Common myeloid progenitor, CD34-positive (primary cell): ENCODE results near the gene UNC13C.

ENCODE experiments used
- CTCF ChIA-PET: fragments of 350-600 bp; sonication (Branson Sonifier 250); formaldehyde crosslinking; loops from one replicate; lab custom pipeline; 2021; ENCODE audit warnings: antibody characterized with exemption; lab: Charles Lee
- POLR2A ChIA-PET: fragments of 350-600 bp; sonication (Branson Sonifier 250); formaldehyde crosslinking; loops from one replicate; lab custom pipeline; 2021; ENCODE audit warnings: antibody characterized with exemption; lab: Charles Lee
- DNase-seq, 3 donors: peaks; one replicate each; pipeline versions ENCODE4 v3.0.0 to v3.0.0-alpha.2; 2013
- H3K27ac ChIP-seq, 2 experiments: 1 replicate in 1 of 2; 2 replicates in 1 of 2; pipeline ENCODE4 v1.7.0; 2013; ENCODE audit warnings: inconsistent platforms in 2 of 2, low read length in 2 of 2, mild to moderate bottlenecking in 2 of 2, low read depth in 1 of 2, moderate library complexity in 1 of 2; ENCODE audit not compliant: severe bottlenecking in 2 of 2, insufficient read depth in 1 of 2, poor library complexity in 1 of 2
- H3K27me3 ChIP-seq, 5 experiments: replicated peaks in 2 of 5; 1 replicate in 3 of 5; 2 replicates in 2 of 5; pipeline versions ENCODE4 v1.6.1 to v1.7.0; 2013; ENCODE audit warnings: low read length in 4 of 5, mild to moderate bottlenecking in 2 of 5, moderate library complexity in 2 of 5, inconsistent platforms in 1 of 5; ENCODE audit not compliant: insufficient read depth in 5 of 5, control insufficient read depth in 4 of 5
- H3K36me3 ChIP-seq, 4 experiments: 1 replicate in 2 of 4; 2 replicates in 2 of 4; pipeline versions ENCODE4 v1.6.1 to v1.7.0; 2013; ENCODE audit warnings: low read length in 3 of 4, control low read depth in 1 of 4, mild to moderate bottlenecking in 1 of 4; ENCODE audit not compliant: control insufficient read depth in 4 of 4, insufficient read depth in 4 of 4
- H3K4me1 ChIP-seq, 4 experiments: 1 replicate in 3 of 4; 2 replicates in 1 of 4; pipeline versions ENCODE4 v1.6.1 to v1.7.1; 2013; ENCODE audit warnings: low read length in 3 of 4, mild to moderate bottlenecking in 3 of 4, control low read depth in 1 of 4, inconsistent platforms in 1 of 4, moderate library complexity in 1 of 4; ENCODE audit not compliant: control insufficient read depth in 4 of 4, insufficient read depth in 4 of 4; ENCODE audit errors: control extremely low read depth in 1 of 4
- H3K4me3 ChIP-seq, 7 experiments: 1 replicate in 4 of 7; 2 replicates in 3 of 7; pipeline versions ENCODE4 v1.5.1 to v1.7.0; 2013; ENCODE audit warnings: mild to moderate bottlenecking in 7 of 7, low read length in 6 of 7, moderate library complexity in 6 of 7, inconsistent platforms in 2 of 7, low read depth in 2 of 7, control low read depth in 1 of 7; ENCODE audit not compliant: insufficient read depth in 4 of 7, control insufficient read depth in 1 of 7; ENCODE audit errors: extremely low read depth in 1 of 7
- H3K9me3 ChIP-seq, 5 experiments: 1 replicate in 4 of 5; 2 replicates in 1 of 5; pipeline versions ENCODE4 v1.6.1 to v1.7.1; 2013; ENCODE audit warnings: low read length in 4 of 5, mild to moderate bottlenecking in 2 of 5, inconsistent platforms in 1 of 5, low read depth in 1 of 5, moderate library complexity in 1 of 5; ENCODE audit not compliant: control insufficient read depth in 4 of 5, insufficient read depth in 2 of 5; ENCODE audit errors: control extremely low read depth in 1 of 5
- WGBS: methylation state at CpG from one replicate; pipeline ENCODE4 v1.1.5; 2013; ENCODE audit not compliant: insufficient coverage; 5-methylcytosine and 5-hydroxymethylcytosine counted together

The UNC13C gene

GRCh38 chr15:54206586-54207321, 228.5 kb downstream of the UNC13C start:
- WGBS, result 98% methylated on average over 7 of the region's 7 CpGs
- H3K27me3 ChIP-seq, result no peaks in the 10 kb centered on the region
- DNase-seq, result no peak
- CTCF ChIA-PET, result no interaction called here
- H3K4me1 ChIP-seq, result no peaks in the 10 kb centered on the region
- peaks cover 0 to 3% (median 0%) of the 10 kb centered on the region in 5 experiments for H3K9me3 ChIP-seq
- H3K36me3 ChIP-seq, result no peaks in the 10 kb centered on the region
- H3K4me3 ChIP-seq, result no peak overlapping the region
- no peak overlapping the region for H3K27ac ChIP-seq
- POLR2A ChIA-PET, result no interaction called here

GRCh38 chr15:54208786-54209185, 230.5 kb downstream of the UNC13C start:
- H3K4me3 ChIP-seq, result no peak overlapping the region
- CTCF ChIA-PET, result no interaction called here

GRCh38 chr15:54212635-54213034, 234.4 kb downstream of the UNC13C start:
- POLR2A ChIA-PET, result no interaction called here
- H3K4me1 ChIP-seq, result no peaks in the 10 kb centered on the region
- no peaks in the 10 kb centered on the region for H3K36me3 ChIP-seq
- CTCF ChIA-PET, result no interaction called here
- H3K27me3 ChIP-seq, result no peaks in the 10 kb centered on the region
- H3K27ac ChIP-seq, result no peak overlapping the region
- no peak for DNase-seq
- no peak overlapping the region for H3K4me3 ChIP-seq
- WGBS, result no CpG with 5 or more reads among the region's 2 CpGs
- no peaks in the 10 kb centered on the region for H3K9me3 ChIP-seq

More at GRCh38 chr15:54208786-54209185, 230.5 kb downstream of the UNC13C start:
- no peaks in the 10 kb centered on the region for H3K27me3 ChIP-seq
- no peak for DNase-seq
- no peaks in the 10 kb centered on the region for H3K36me3 ChIP-seq
- no peak overlapping the region for H3K27ac ChIP-seq
- no peaks in the 10 kb centered on the region for H3K9me3 ChIP-seq
- POLR2A ChIA-PET, result interaction anchor here (0.6 kb wide), 1 partner anchor 877 kb away, joined by 3 read pairs; no protein-coding TSS in a partner anchor
- no peaks in the 10 kb centered on the region for H3K4me1 ChIP-seq
- WGBS, result 92% methylated on average over 2 of the region's 2 CpGs

- no peak for DNase-seq
- H3K36me3 ChIP-seq, result no peaks in the 10 kb centered on the region
- no peak overlapping the region for H3K27ac ChIP-seq
- ChIA-PET POLR2A (no interaction called here), CTCF (no interaction called here)
- 97% methylated on average over 4 of the region's 4 CpGs for WGBS
- H3K4me1 ChIP-seq, result no peaks in the 10 kb centered on the region
- H3K9me3 ChIP-seq, result peaks cover 0 to 7% (median 2%) of the 10 kb centered on the region in 5 experiments
- H3K27me3 ChIP-seq, result no peaks in the 10 kb centered on the region
- H3K4me3 ChIP-seq, result no peak overlapping the region
Measured at GRCh38 chr15:54226455-54226854, 248.2 kb downstream of the UNC13C start.

GRCh38 chr15:54227569-54227968, 249.3 kb downstream of the UNC13C start:
- POLR2A ChIA-PET, result no interaction called here
- Histone ChIP-seq H3K4me1 (no peaks in the 10 kb centered on the region), H3K4me3 (no peak overlapping the region), H3K9me3 (peaks cover 0 to 7% (median 2%) of the 10 kb centered on the region in 5 experiments), H3K27me3 (no peaks in the 10 kb centered on the region), H3K27ac (no peak overlapping the region), H3K36me3 (no peaks in the 10 kb centered on the region)
- CTCF ChIA-PET, result no interaction called here
- no peak for DNase-seq
- 95% methylated on average over 4 of the region's 4 CpGs for WGBS

GRCh38 chr15:54250326-54250725, 272.1 kb downstream of the UNC13C start:
- CTCF ChIA-PET, result no interaction called here
- Histone ChIP-seq H3K4me3 (no peak overlapping the region), H3K36me3 (no peaks in the 10 kb centered on the region), H3K4me1 (no peaks in the 10 kb centered on the region), H3K27me3 (no peaks in the 10 kb centered on the region), H3K27ac (no peak overlapping the region), H3K9me3 (no peaks in the 10 kb centered on the region)
- no peak for DNase-seq
- POLR2A ChIA-PET, result no interaction called here
- WGBS, result 94% methylated on average over 3 of the region's 3 CpGs

GRCh38 chr15:54256190-54256589, 277.9 kb downstream of the UNC13C start:
- H3K9me3 ChIP-seq, result no peaks in the 10 kb centered on the region
- no peak for DNase-seq
- WGBS, result 100% methylated on average over 3 of the region's 6 CpGs
- no peaks in the 10 kb centered on the region for H3K27me3 ChIP-seq
- ChIA-PET CTCF (no interaction called here), POLR2A (no interaction called here)
- no peak overlapping the region for H3K27ac ChIP-seq
- H3K4me3 ChIP-seq, result no peak overlapping the region
- no peaks in the 10 kb centered on the region for H3K4me1 ChIP-seq
- no peaks in the 10 kb centered on the region for H3K36me3 ChIP-seq
